Trophoblast cell (in vitro differentiated cells and primary cell): ENCODE data around the gene CENPT.

Experiments
- DNase-seq, 2 donors: peaks; one replicate each; pipeline ENCODE4 v3.0.0-alpha.2; 2016
- H2AFZ ChIP-seq: 2 replicates; pipeline ENCODE4 v1.6.1; 2013; ENCODE audit warnings: low read length, moderate library complexity, mild to moderate bottlenecking; ENCODE audit not compliant: insufficient read depth, poor library complexity
- H2AK5ac ChIP-seq: 2 replicates; pipeline ENCODE4 v1.6.1; 2013; ENCODE audit warnings: mild to moderate bottlenecking, low read length
- H2BK120ac ChIP-seq: 2 replicates; pipeline ENCODE4 v1.6.1; 2013; ENCODE audit warnings: low read length, mild to moderate bottlenecking, moderate library complexity; ENCODE audit not compliant: insufficient read depth, poor library complexity
- H2BK12ac ChIP-seq: 2 replicates; pipeline ENCODE4 v1.6.1; 2013; ENCODE audit warnings: mild to moderate bottlenecking, low read length, moderate library complexity
- H2BK5ac ChIP-seq: 2 replicates; pipeline ENCODE4 v1.6.1; 2013; ENCODE audit warnings: low read length, low read depth, moderate library complexity, mild to moderate bottlenecking; ENCODE audit not compliant: poor library complexity
- H3K14ac ChIP-seq: 2 replicates; pipeline ENCODE4 v1.6.1; 2013; ENCODE audit warnings: mild to moderate bottlenecking, low read length
- H3K18ac ChIP-seq: 2 replicates; pipeline ENCODE4 v1.6.1; 2013; ENCODE audit warnings: mild to moderate bottlenecking, low read length
- H3K23ac ChIP-seq: 2 replicates; pipeline ENCODE4 v1.6.1; 2013; ENCODE audit warnings: low read length
- H3K27ac ChIP-seq: 2 replicates; pipeline ENCODE4 v1.5.1; 2013; ENCODE audit warnings: low read depth, mild to moderate bottlenecking, inconsistent platforms, low read length, moderate library complexity
- H3K27me3 ChIP-seq: 2 replicates; pipeline ENCODE4 v1.6.1; 2013; ENCODE audit warnings: inconsistent platforms, mild to moderate bottlenecking, low read length, moderate library complexity; ENCODE audit not compliant: insufficient read depth
- H3K36me3 ChIP-seq, 2 experiments: 1 replicate in 1 of 2; 2 replicates in 1 of 2; pipeline ENCODE4 v1.6.1; 2013; ENCODE audit warnings: low read length in 2 of 2, mild to moderate bottlenecking in 2 of 2, moderate library complexity in 1 of 2; ENCODE audit not compliant: insufficient read depth in 2 of 2, control insufficient read depth in 1 of 2
- H3K4ac ChIP-seq: 2 replicates; pipeline ENCODE4 v1.6.1; 2013; ENCODE audit warnings: low read depth, mild to moderate bottlenecking, low read length, moderate library complexity
- H3K4me1 ChIP-seq, 2 experiments: 1 replicate in 1 of 2; 2 replicates in 1 of 2; pipeline ENCODE4 v1.6.1; 2013; ENCODE audit warnings: low read length in 2 of 2, mild to moderate bottlenecking in 2 of 2, moderate library complexity in 1 of 2; ENCODE audit not compliant: insufficient read depth in 2 of 2, control insufficient read depth in 1 of 2
- H3K4me2 ChIP-seq: 2 replicates; pipeline ENCODE4 v1.6.1; 2013; ENCODE audit warnings: inconsistent platforms, mild to moderate bottlenecking, low read length, moderate library complexity
- H3K4me3 ChIP-seq: 2 replicates; pipeline ENCODE4 v1.5.1; 2013; ENCODE audit warnings: mild to moderate bottlenecking, low read depth, low read length, inconsistent platforms
- H3K79me1 ChIP-seq: one replicate; pipeline ENCODE4 v1.6.1; 2013; ENCODE audit warnings: low read length
- H3K79me2 ChIP-seq: 2 replicates; pipeline ENCODE4 v1.6.1; 2013; ENCODE audit warnings: low read length, mild to moderate bottlenecking; ENCODE audit not compliant: control insufficient read depth, insufficient read depth, poor library complexity
- H3K9ac ChIP-seq: 2 replicates; pipeline ENCODE4 v1.6.1; 2013; ENCODE audit warnings: mild to moderate bottlenecking, low read length
- H3K9me3 ChIP-seq: 2 replicates; pipeline ENCODE4 v1.6.1; 2013; ENCODE audit warnings: low read depth, mild to moderate bottlenecking, control low read depth, inconsistent platforms, low read length; ENCODE audit not compliant: insufficient read depth
- H4K12ac ChIP-seq: 2 replicates; pipeline ENCODE4 v1.6.1; 2013; ENCODE audit warnings: low read depth, mild to moderate bottlenecking, low read length, moderate library complexity
- H4K8ac ChIP-seq: 2 replicates; pipeline ENCODE4 v1.6.1; 2013; ENCODE audit warnings: low read depth, mild to moderate bottlenecking, low read length, moderate library complexity
- H4K91ac ChIP-seq: one replicate; pipeline ENCODE4 v1.6.1; 2013; ENCODE audit warnings: low read depth, mild to moderate bottlenecking, low read length, moderate library complexity
- WGBS: extraction: QIAGEN DNeasy Blood & Tissue Kit; methylation state at CpG from one replicate; pipeline ENCODE4 v1.1.7; 2013; ENCODE audit warnings: missing lambda C conversion rate; ENCODE audit not compliant: insufficient read length, insufficient coverage; ENCODE audit errors: extremely low coverage; 5-methylcytosine and 5-hydroxymethylcytosine counted together

CENPT gene

DNA sequence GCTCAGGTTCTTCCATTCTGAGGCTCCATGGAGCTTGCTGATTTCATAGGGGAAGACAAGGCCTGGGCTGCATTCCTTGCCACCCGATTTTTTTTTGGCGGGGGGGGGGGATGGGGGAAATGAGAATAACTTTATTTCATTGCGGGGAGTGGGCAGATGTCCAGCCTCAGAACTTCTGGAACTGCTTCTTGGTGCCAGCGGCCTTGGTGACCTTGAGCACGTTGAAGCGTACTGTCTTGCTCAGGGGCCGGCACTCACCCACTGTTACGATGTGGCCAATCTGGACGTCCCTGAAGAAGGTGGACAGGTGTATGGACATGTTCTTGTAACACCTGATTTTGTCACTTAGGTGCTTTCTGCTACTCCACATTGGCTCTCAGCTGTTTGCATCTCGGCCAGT is 8.3 kb upstream of the CENPT start:
- Histone ChIP-seq H2AFZ (no peak overlapping the region), H3K4me2 (no peak overlapping the region), H3K4me1 (peaks cover 18 to 27% of the 10 kb centered on the region in 2 experiments), H3K14ac (no peak overlapping the region), H2BK120ac (no peak overlapping the region), H3K9ac (no peak overlapping the region), H3K4ac (peak overlapping the region; percentile 71), H4K12ac (no peak overlapping the region), H3K27ac (no peak overlapping the region), H3K9me3 (no peaks in the 10 kb centered on the region), H3K36me3 (peaks cover 21 to 24% of the 10 kb centered on the region in 2 experiments), H3K79me1 (no peaks in the 10 kb centered on the region), H2BK5ac (peak overlapping the region; percentile 23), H2BK12ac (no peak overlapping the region), H2AK5ac (no peak overlapping the region), H3K23ac (no peak overlapping the region), H4K8ac (no peak overlapping the region), H3K79me2 (peaks cover 42% of the 10 kb centered on the region), H3K18ac (no peak overlapping the region), H3K4me3 (no peak overlapping the region), H3K27me3 (no peaks in the 10 kb centered on the region), H4K91ac (no peak overlapping the region)
- WGBS: no CpG with 5 or more reads among the region's 10 CpGs
- DNase-seq: no peak

DNA sequence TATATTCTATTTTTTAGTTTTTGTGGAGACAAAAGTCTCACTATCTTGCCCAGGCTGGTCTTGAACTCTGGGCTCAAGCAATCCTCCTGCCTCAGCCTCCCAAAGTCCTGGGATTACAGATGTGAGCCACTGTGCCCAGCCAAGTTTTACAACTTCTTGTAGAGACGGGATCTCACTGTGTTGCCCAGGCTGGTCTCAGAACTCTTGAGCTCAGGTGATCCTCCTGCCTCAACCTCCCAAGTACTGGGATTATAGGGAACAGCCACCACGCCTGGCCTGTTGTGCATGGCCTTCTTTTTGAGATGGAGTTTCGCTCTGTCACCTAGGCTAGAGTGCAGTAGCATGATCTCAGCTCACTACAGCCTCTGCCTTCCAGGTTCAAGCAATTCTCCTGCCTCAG is 6.2 kb upstream of the CENPT start:
- no peak for DNase-seq
- H3K4me3 ChIP-seq: no peak overlapping the region
- no peak overlapping the region for H2BK12ac ChIP-seq

DNA sequence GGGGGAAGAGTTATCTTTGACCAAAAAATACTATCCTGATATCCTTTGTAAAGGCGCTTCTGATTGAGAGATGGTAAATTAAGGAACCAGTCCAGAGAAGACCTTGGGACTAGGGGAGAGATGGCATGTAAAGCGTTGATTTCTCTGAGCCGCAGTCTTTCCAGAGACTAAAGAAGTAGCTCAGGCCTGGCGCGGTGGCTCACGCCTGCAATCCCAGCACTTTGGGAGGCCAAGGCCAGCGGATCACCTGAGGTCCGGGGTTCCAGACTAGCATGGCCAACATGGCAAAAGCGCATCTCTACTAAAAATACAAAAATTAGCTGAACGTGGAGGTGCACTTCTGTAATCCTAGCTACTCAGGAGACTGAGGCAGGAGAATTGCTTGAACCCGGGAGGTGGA is 625 bp upstream of the CENPT start:
- Histone ChIP-seq H4K8ac (no peak overlapping the region), H2BK120ac (no peak overlapping the region), H2BK5ac (peak overlapping the region; percentile 82), H3K9ac (peak overlapping the region; percentile 83), H3K23ac (no peak overlapping the region), H3K9me3 (no peaks in the 10 kb centered on the region), H3K4ac (peak overlapping the region; percentile 93), H3K27ac (peak overlapping the region; percentile 85), H3K79me2 (peaks cover 33% of the 10 kb centered on the region), H3K79me1 (peaks cover 13% of the 10 kb centered on the region), H2BK12ac (no peak overlapping the region), H2AFZ (no peak overlapping the region), H3K4me2 (peak overlapping the region; percentile 86), H3K4me1 (peaks cover 14 to 19% of the 10 kb centered on the region in 2 experiments), H4K91ac (peak overlapping the region; percentile 68), H2AK5ac (peak overlapping the region; percentile 24), H3K14ac (no peak overlapping the region), H3K36me3 (peaks cover 11 to 25% of the 10 kb centered on the region in 2 experiments), H3K18ac (no peak overlapping the region), H3K4me3 (no peak overlapping the region), H4K12ac (peak overlapping the region; percentile 14), H3K27me3 (no peaks in the 10 kb centered on the region)
- DNase-seq: no peak
- no CpG with 5 or more reads among the region's 11 CpGs for WGBS

More for the DNA sequence above, 6.2 kb upstream of the CENPT start:
- Histone ChIP-seq H4K91ac (no peak overlapping the region), H2BK5ac (no peak overlapping the region), H3K27me3 (no peaks in the 10 kb centered on the region), H3K4ac (peak overlapping the region; percentile 97), H3K14ac (no peak overlapping the region), H3K18ac (no peak overlapping the region), H3K9me3 (no peaks in the 10 kb centered on the region), H3K4me1 (peaks cover 19 to 24% of the 10 kb centered on the region in 2 experiments), H3K79me2 (peaks cover 47% of the 10 kb centered on the region), H3K79me1 (no peaks in the 10 kb centered on the region), H2AK5ac (no peak overlapping the region), H3K23ac (no peak overlapping the region), H3K36me3 (peaks cover 20 to 23% of the 10 kb centered on the region in 2 experiments), H3K4me2 (no peak overlapping the region), H3K9ac (no peak overlapping the region), H3K27ac (no peak overlapping the region), H2AFZ (no peak overlapping the region), H4K8ac (no peak overlapping the region), H2BK120ac (no peak overlapping the region), H4K12ac (no peak overlapping the region)
- WGBS: no CpG with 5 or more reads among the region's 3 CpGs

DNA sequence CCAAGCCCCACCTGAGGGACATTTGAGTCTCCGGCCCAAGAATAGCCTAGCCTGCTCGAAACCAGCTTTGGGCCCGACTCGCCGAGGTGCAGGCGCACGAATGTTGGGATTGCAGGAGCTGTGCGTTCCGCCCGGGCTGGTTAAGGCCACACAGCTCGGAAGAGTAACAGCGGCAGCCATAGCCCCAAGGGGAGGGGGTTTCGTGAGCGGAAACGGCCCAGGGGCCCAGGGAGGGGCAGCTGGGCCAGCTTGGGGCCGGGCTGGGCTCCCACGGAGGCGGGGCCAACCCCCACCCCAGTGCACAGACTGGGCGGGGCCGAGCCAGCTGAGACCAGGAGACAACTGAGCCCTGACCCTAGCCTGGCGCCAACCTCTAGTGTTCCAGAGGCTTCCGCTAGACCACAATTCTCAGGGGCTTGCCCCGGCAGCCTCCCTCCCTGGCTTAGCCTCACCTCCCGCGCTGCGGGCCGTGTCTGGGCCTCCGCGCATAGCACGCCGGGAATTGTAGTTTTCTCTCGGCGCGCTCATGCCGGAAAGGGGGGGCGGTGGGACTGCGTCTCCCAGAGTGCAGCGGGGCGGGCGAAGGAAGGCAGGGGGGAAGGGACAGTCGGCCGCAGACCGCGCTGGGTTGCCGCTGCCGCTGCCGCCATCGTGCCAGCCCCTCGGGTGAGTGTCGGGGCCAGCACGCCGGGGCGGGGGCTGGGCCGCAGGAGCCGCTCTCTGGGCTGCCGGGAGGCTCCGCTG is 1.0 kb downstream of the CENPT start, which contains the start of gene NUTF2:
TSS of gene NUTF2 (plus strand) at position 614 of the 744 bp plus-strand sequence. CDS start 18,198 bp downstream, outside the sequence.
- no CpG with 5 or more reads among the region's 57 CpGs for WGBS
- Histone ChIP-seq H3K23ac (no peak within 1 kb of the TSS), H3K79me1 (peaks cover 18% of the 10 kb centered on the region), H2AFZ (peak within 1 kb of the TSS; percentile 79), H4K8ac (peak within 1 kb of the TSS; percentile 98), H3K9me3 (no peaks in the 10 kb centered on the region), H4K91ac (peak within 1 kb of the TSS; percentile 97), H3K27me3 (no peaks in the 10 kb centered on the region), H2BK120ac (peak within 1 kb of the TSS; percentile 87), H3K14ac (peak within 1 kb of the TSS; percentile 96), H2BK5ac (peak within 1 kb of the TSS; percentile 95), H3K27ac (peak within 1 kb of the TSS; percentile 93), H3K9ac (peak within 1 kb of the TSS; percentile 99), H3K79me2 (peaks cover 27% of the 10 kb centered on the region), H3K18ac (peak within 1 kb of the TSS; percentile 96), H2AK5ac (peak within 1 kb of the TSS; percentile 94), H3K4me1 (peaks cover 22% of the 10 kb centered on the region in 2 experiments), H4K12ac (peak within 1 kb of the TSS; percentile 92), H2BK12ac (peak within 1 kb of the TSS; percentile 42), H3K4me2 (peak within 1 kb of the TSS; percentile 86), H3K4ac (peak within 1 kb of the TSS; percentile 93), H3K4me3 (peak within 1 kb of the TSS; percentile 95), H3K36me3 (peaks cover 6 to 20% of the 10 kb centered on the region in 2 experiments)
- peak; percentile 95 to 97 for DNase-seq
